Natural killer cell (primary cell): ENCODE results near the gene DSCAML1. TPM values are rescaled to one million over a fixed set of nuclear protein-coding genes. Genes with fewer than 3 reads are reported as not detected.

Source experiments
- ATAC-seq, 3 donors: fragments of 150-1000 bp in 2 of 3; fragments of 200-7000 bp in 1 of 3; cut with Tn5 transposase; 1 replicate in 1 of 3; 2 replicates in 2 of 3; pipeline ENCODE4 v1.10.0; 2021; ENCODE audit warnings: mild to moderate bottlenecking in 2 of 3, moderate library complexity in 2 of 3
- DNase-seq, 2 donors: peaks; one replicate each; pipeline versions ENCODE4 v3.0.0 to v3.0.0-alpha.2; 2013 to 2021; ENCODE audit warnings: mixed read lengths in 1 of 2
- H3K27ac ChIP-seq: one replicate; pipeline ENCODE4 v1.5.1; 2013; ENCODE audit warnings: mild to moderate bottlenecking, low read length
- H3K27me3 ChIP-seq: one replicate; pipeline ENCODE4 v1.6.1; 2013; ENCODE audit warnings: low read length; ENCODE audit not compliant: control insufficient read depth, insufficient read depth
- H3K36me3 ChIP-seq: one replicate; pipeline ENCODE4 v1.6.1; 2013; ENCODE audit warnings: low read length; ENCODE audit not compliant: control insufficient read depth, insufficient read depth
- H3K4me1 ChIP-seq: one replicate; pipeline ENCODE4 v1.6.1; 2013; ENCODE audit warnings: low read length; ENCODE audit not compliant: control insufficient read depth, insufficient read depth
- H3K4me3 ChIP-seq: one replicate; pipeline ENCODE4 v1.5.1; 2013; ENCODE audit warnings: low read length
- H3K9me3 ChIP-seq: one replicate; pipeline ENCODE4 v1.6.1; 2013; ENCODE audit warnings: low read length; ENCODE audit not compliant: control insufficient read depth, insufficient read depth
- H3K27ac Mint-ChIP-seq, 2 donors: one replicate each; pipeline ENCODE4 v1.8.0; 2022; ENCODE audit warnings: mild to moderate bottlenecking in 2 of 2, mixed read lengths in 2 of 2, moderate library complexity in 1 of 2
- H3K27me3 Mint-ChIP-seq, 2 donors: one replicate each; pipeline ENCODE4 v1.8.0; 2022; ENCODE audit warnings: low read depth in 2 of 2, mixed read lengths in 2 of 2
- H3K36me3 Mint-ChIP-seq: one replicate; pipeline ENCODE4 v1.8.0; 2022; ENCODE audit warnings: mixed read lengths
- H3K4me1 Mint-ChIP-seq, 2 donors: one replicate each; pipeline ENCODE4 v1.8.0; 2022; ENCODE audit warnings: mixed read lengths in 2 of 2
- H3K4me3 Mint-ChIP-seq: one replicate; pipeline ENCODE4 v1.8.0; 2022; ENCODE audit warnings: mild to moderate bottlenecking, moderate library complexity, mixed read lengths
- H3K9me3 Mint-ChIP-seq, 2 donors: one replicate each; pipeline ENCODE4 v1.8.0; 2022; ENCODE audit warnings: mixed read lengths in 2 of 2
- WGBS: methylation state at CpG from one replicate; pipeline ENCODE4 v1.1.7; 2013; ENCODE audit warnings: missing lambda C conversion rate; ENCODE audit not compliant: insufficient coverage; 5-methylcytosine and 5-hydroxymethylcytosine counted together
- intact Hi-C: fragments of 100-400 bp; cut with micrococcal nuclease; formaldehyde crosslinking; loops from one replicate; pipeline ENCODE4 v1.14.2; 2022
- total RNA-seq, 4 donors: library from RNA; stranded (reverse); fragments of 120-200 nt in 1 of 4; gene quantifications; one replicate each; pipeline versions ENCODE4 v1.2.3 to v1.2.4, GENCODE V29; 2013 to 2022
- TF ChIP-seq, protein P1 (sequence below): fragments of 200-600 bp; IDR thresholded peaks from one replicate; pipeline ENCODE4 v1.8.0; 2022; ENCODE audit warnings: antibody characterized with exemption

The DSCAML1 gene
- total RNA-seq, 3 donors from 2014 or later (not counting 1 experiment from before 2014, with no cell fraction given) = 0.66 TPM; not detected in 2

DNA sequence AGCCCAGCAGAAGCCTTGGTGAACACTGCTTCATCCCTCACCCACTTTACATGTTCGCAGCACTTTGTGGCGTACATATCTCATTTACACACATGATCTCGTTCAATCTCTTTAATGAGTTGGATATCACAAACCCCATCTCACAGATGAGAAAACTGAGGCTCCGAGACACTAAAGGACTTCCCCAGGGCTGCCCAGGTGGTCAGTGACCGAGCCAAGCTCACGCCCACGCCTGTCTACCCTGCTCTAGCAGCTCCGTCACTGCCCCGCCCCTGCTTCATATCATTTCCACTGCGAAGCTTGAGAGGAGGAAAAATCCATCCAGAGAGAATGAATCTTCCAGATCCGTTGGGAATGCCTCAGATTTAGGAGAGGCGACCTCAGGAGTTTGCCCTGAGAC lies 11.8 kb upstream of the DSCAML1 start:
- DNase-seq (no peak), ATAC-seq (no peak)
- Histone ChIP-seq H3K4me3 (no peak overlapping the region), H3K9me3 (no peaks in the 10 kb centered on the region), H3K36me3 (no peaks in the 10 kb centered on the region), H3K4me1 (peaks cover 15% of the 10 kb centered on the region), H3K27me3 (no peaks in the 10 kb centered on the region), H3K27ac (no peak overlapping the region)
- intact Hi-C loops = loop anchor here (10.0 kb wide), 1 partner anchor 366 kb away; the partner anchor contains the start of gene SCN2B
- Mint-ChIP-seq H3K27ac (no peak overlapping the region), H3K4me1 (no peaks in the 10 kb centered on the region), H3K9me3 (no peaks in the 10 kb centered on the region), H3K27me3 (peaks cover 0 to 18% of the 10 kb centered on the region in 2 donors), H3K4me3 (no peak overlapping the region), H3K36me3 (no peaks in the 10 kb centered on the region)
- TF ChIP-seq, protein P1, sequence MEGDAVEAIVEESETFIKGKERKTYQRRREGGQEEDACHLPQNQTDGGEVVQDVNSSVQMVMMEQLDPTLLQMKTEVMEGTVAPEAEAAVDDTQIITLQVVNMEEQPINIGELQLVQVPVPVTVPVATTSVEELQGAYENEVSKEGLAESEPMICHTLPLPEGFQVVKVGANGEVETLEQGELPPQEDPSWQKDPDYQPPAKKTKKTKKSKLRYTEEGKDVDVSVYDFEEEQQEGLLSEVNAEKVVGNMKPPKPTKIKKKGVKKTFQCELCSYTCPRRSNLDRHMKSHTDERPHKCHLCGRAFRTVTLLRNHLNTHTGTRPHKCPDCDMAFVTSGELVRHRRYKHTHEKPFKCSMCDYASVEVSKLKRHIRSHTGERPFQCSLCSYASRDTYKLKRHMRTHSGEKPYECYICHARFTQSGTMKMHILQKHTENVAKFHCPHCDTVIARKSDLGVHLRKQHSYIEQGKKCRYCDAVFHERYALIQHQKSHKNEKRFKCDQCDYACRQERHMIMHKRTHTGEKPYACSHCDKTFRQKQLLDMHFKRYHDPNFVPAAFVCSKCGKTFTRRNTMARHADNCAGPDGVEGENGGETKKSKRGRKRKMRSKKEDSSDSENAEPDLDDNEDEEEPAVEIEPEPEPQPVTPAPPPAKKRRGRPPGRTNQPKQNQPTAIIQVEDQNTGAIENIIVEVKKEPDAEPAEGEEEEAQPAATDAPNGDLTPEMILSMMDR = no peak
- WGBS = 84% methylated on average over 12 of the region's 12 CpGs

DNA sequence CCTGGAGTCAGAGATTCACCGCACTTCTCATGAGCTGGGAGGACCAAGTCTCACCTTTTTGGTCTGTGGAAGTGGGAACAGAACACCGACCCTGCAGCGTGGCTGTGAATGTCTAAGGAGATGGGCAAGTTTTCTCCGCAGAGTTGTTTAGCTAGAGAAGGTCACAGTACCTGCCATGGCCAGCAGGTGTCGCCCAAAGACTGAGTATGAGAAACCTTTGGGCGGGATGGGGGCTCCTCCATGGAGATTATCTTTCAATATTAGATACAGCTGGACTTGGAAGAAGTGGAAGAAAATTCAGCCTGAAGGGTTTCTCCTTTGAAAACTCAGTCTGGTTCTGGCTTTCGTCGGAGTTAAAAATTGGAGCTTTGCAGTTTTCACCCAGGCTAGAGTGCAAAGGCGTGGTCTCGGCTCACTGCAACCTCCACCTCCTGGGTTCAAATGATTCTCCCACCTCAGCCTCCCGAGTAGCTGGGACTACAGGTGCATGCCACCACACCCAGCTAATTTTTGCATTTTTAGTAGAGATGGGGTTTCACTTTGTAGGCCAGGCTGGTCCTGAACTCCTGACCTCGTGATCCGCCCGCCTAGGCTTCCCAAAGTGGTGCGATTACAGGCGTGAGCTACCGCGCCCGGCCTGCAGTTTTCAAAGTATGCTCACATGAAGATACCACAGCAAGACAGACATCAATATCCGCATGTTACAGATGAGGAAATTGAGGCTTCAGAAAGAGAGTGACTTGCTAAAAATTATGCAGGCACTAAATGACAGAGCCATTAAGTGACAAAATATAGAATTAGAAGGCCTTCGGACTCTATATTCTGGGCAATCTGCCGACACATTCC lies 10.7 kb upstream of the DSCAML1 start:
- WGBS = 59% methylated on average over 21 of the region's 22 CpGs
- Mint-ChIP-seq H3K36me3 (no peaks in the 10 kb centered on the region), H3K27me3 (peaks cover 0 to 18% of the 10 kb centered on the region in 2 donors), H3K9me3 (no peaks in the 10 kb centered on the region), H3K4me3 (no peak overlapping the region), H3K4me1 (no peaks in the 10 kb centered on the region), H3K27ac (no peak overlapping the region)
- Histone ChIP-seq H3K4me3 (no peak overlapping the region), H3K27me3 (no peaks in the 10 kb centered on the region), H3K27ac (no peak overlapping the region), H3K4me1 (peaks cover 15% of the 10 kb centered on the region), H3K9me3 (no peaks in the 10 kb centered on the region), H3K36me3 (no peaks in the 10 kb centered on the region)
- peak; percentile 74 to 88 for DNase-seq
- TF ChIP-seq, protein P1 = peak; percentile 98
- intact Hi-C loops = loop anchor here (1.0 to 10.0 kb wide), 3 partner anchors 10 to 367 kb away; partner anchors contain the start of gene SCN2B
- ATAC-seq = peak; percentile 46 to 91 (median 83)

DNA sequence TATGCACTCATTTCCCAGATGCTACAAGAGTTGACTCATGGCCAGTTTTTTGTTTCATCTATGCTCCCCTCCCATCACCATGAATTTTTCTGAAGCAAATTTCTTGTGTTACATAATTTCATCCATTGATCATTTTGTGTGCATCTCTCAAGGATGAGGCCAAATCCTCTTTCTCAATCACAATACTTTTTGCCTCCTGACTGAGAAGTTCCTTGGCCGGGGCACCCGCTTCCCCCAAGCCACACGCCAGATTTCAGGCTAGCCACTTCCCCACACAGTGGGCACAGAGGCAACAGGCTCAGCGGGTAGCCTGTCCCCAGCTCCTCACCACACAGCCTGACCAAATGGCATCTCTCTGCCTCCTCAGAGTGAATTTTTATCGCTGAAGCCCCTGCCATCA lies 9.8 kb upstream of the DSCAML1 start:
- Histone ChIP-seq H3K4me1 (peaks cover 15% of the 10 kb centered on the region), H3K27me3 (no peaks in the 10 kb centered on the region), H3K9me3 (no peaks in the 10 kb centered on the region), H3K36me3 (no peaks in the 10 kb centered on the region), H3K27ac (no peak overlapping the region), H3K4me3 (no peak overlapping the region)
- H3K4me1 Mint-ChIP-seq = no peaks in the 10 kb centered on the region
- no peaks in the 10 kb centered on the region for H3K9me3 Mint-ChIP-seq
- H3K27ac Mint-ChIP-seq = no peak overlapping the region
- H3K36me3 Mint-ChIP-seq = no peaks in the 10 kb centered on the region
- intact Hi-C loops = loop anchor here (1.0 to 10.0 kb wide), 3 partner anchors 10 to 368 kb away; partner anchors contain the start of gene SCN2B
- no peak overlapping the region for H3K4me3 Mint-ChIP-seq
- ATAC-seq = no peak
- DNase-seq = no peak
- TF ChIP-seq, protein P1 = no peak
- WGBS = 33% methylated on average over 5 of the region's 5 CpGs
- peaks cover 3 to 19% of the 10 kb centered on the region in 2 donors for H3K27me3 Mint-ChIP-seq
